H9 (cell line): Measurements from ENCODE around the gene PDPK1. TPM values are rescaled to one million over a fixed set of nuclear protein-coding genes. Genes with fewer than 3 reads are reported as not detected.

Experiments
- DNase-seq: peaks from one replicate; pipeline ENCODE4 v3.0.0-alpha.2; 2017
- H2AFZ ChIP-seq: one replicate; pipeline ENCODE4 v1.6.1; 2013; ENCODE audit warnings: mild to moderate bottlenecking, low read length, control low read depth, moderate library complexity
- H2AK5ac ChIP-seq: 2 replicates; pipeline ENCODE4 v1.6.1; 2013; ENCODE audit warnings: low read length, control low read depth, mixed read lengths; ENCODE audit not compliant: insufficient read length
- H2BK120ac ChIP-seq: one replicate; pipeline ENCODE4 v1.6.1; 2013; ENCODE audit warnings: low read depth, mild to moderate bottlenecking, low read length, control low read depth, inconsistent platforms; ENCODE audit not compliant: poor library complexity, severe bottlenecking
- H2BK12ac ChIP-seq: 2 replicates; pipeline ENCODE4 v1.6.1; 2013; ENCODE audit warnings: low read length, control low read depth, mixed read lengths, low read depth; ENCODE audit not compliant: insufficient read length
- H2BK15ac ChIP-seq: 2 replicates; pipeline ENCODE4 v1.6.1; 2013; ENCODE audit warnings: low read depth, low read length, control low read depth
- H2BK20ac ChIP-seq: one replicate; pipeline ENCODE4 v1.6.1; 2013; ENCODE audit warnings: low read depth, mild to moderate bottlenecking, low read length, control low read depth, inconsistent platforms; ENCODE audit not compliant: poor library complexity, severe bottlenecking
- H2BK5ac ChIP-seq: 2 replicates; pipeline ENCODE4 v1.6.1; 2013; ENCODE audit warnings: low read length, control low read depth, mixed read lengths; ENCODE audit not compliant: insufficient read length
- H3K14ac ChIP-seq: 2 replicates; pipeline ENCODE4 v1.6.1; 2013; ENCODE audit warnings: low read length, control low read depth; ENCODE audit not compliant: insufficient read depth
- H3K18ac ChIP-seq: 2 replicates; pipeline ENCODE4 v1.6.1; 2013; ENCODE audit warnings: low read depth, mild to moderate bottlenecking, mixed read lengths, low read length, control low read depth; ENCODE audit not compliant: insufficient read length
- H3K23ac ChIP-seq: 2 replicates; pipeline ENCODE4 v1.6.1; 2013; ENCODE audit warnings: low read length, control low read depth, mixed read lengths, low read depth; ENCODE audit not compliant: insufficient read length
- H3K23me2 ChIP-seq: 2 replicates; pipeline ENCODE4 v1.6.1; 2013; ENCODE audit warnings: low read depth, mild to moderate bottlenecking, mixed read lengths, low read length, control low read depth; ENCODE audit not compliant: insufficient read length, poor library complexity, severe bottlenecking
- H3K27ac ChIP-seq: 2 replicates; pipeline ENCODE4 v1.5.1; 2013; ENCODE audit warnings: low read length, control low read depth, mixed read lengths, low read depth; ENCODE audit not compliant: insufficient read length
- H3K27me3 ChIP-seq: 2 replicates; pipeline ENCODE4 v1.6.1; 2013; ENCODE audit warnings: low read length, control low read depth, inconsistent platforms; ENCODE audit not compliant: insufficient read depth
- H3K4ac ChIP-seq: 2 replicates; pipeline ENCODE4 v1.6.1; 2013; ENCODE audit warnings: low read depth, mild to moderate bottlenecking, control low read depth, inconsistent platforms, low read length, moderate library complexity
- H3K4me1 ChIP-seq: 2 replicates; pipeline ENCODE4 v1.6.1; 2013; ENCODE audit warnings: low read length, control low read depth, inconsistent platforms; ENCODE audit not compliant: insufficient read depth
- H3K4me2 ChIP-seq: 2 replicates; pipeline ENCODE4 v1.6.1; 2013; ENCODE audit warnings: low read length, control low read depth, mixed read lengths; ENCODE audit not compliant: insufficient read length, insufficient read depth
- H3K56ac ChIP-seq: 2 replicates; pipeline ENCODE4 v1.6.1; 2013; ENCODE audit warnings: low read depth, mild to moderate bottlenecking, mixed read lengths, low read length, control low read depth; ENCODE audit not compliant: insufficient read length
- H3K79me1 ChIP-seq: 2 replicates; pipeline ENCODE4 v1.6.1; 2013; ENCODE audit warnings: low read depth, mild to moderate bottlenecking, moderate library complexity, low read length, control low read depth, inconsistent platforms; ENCODE audit not compliant: insufficient read depth, poor library complexity, severe bottlenecking
- H3K79me2 ChIP-seq: 2 replicates; pipeline ENCODE4 v1.6.1; 2013; ENCODE audit warnings: low read length, control low read depth, inconsistent platforms; ENCODE audit not compliant: insufficient read depth
- H3K9ac ChIP-seq: 2 replicates; pipeline ENCODE4 v1.6.1; 2013; ENCODE audit warnings: low read length, control low read depth, mixed read lengths; ENCODE audit not compliant: insufficient read length; ENCODE audit errors: extremely low read depth
- H3K9me3 ChIP-seq: one replicate; pipeline ENCODE4 v1.6.1; 2013; ENCODE audit warnings: low read depth, low read length, inconsistent platforms; ENCODE audit not compliant: control insufficient read depth
- H3T11ph ChIP-seq: one replicate; pipeline ENCODE4 v1.6.1; 2013; ENCODE audit warnings: mild to moderate bottlenecking, low read length, control low read depth, inconsistent platforms
- H4K20me1 ChIP-seq: one replicate; pipeline ENCODE4 v1.6.1; 2013; ENCODE audit not compliant: control insufficient read depth, insufficient read length, insufficient read depth
- H4K5ac ChIP-seq: 2 replicates; pipeline ENCODE4 v1.6.1; 2013; ENCODE audit warnings: low read depth, mild to moderate bottlenecking, mixed read lengths, low read length, control low read depth; ENCODE audit not compliant: insufficient read length
- H4K8ac ChIP-seq: replicated peaks from 2 replicates; pipeline ENCODE4 v1.6.1; 2013; ENCODE audit warnings: low read length, control low read depth, mixed read lengths, low read depth; ENCODE audit not compliant: insufficient read length
- H4K91ac ChIP-seq: 2 replicates; pipeline ENCODE4 v1.6.1; 2013; ENCODE audit warnings: low read depth, mild to moderate bottlenecking, moderate library complexity, mixed read lengths, low read length, control low read depth; ENCODE audit not compliant: insufficient read length
- H3K27ac Mint-ChIP-seq, 3 experiments: 2 replicates in 2 of 3; 3 replicates in 1 of 3; pipeline ENCODE4 v1.8.0; 2020 to 2021; ENCODE audit warnings: mixed read lengths in 3 of 3, mild to moderate bottlenecking in 1 of 3, moderate library complexity in 1 of 3
- H3K27me3 Mint-ChIP-seq: 2 replicates; pipeline ENCODE4 v1.8.0; 2021; ENCODE audit warnings: low read depth, mild to moderate bottlenecking, moderate library complexity, mixed read lengths
- H3K36me3 Mint-ChIP-seq, 3 experiments: 2 replicates in 2 of 3; 3 replicates in 1 of 3; pipeline ENCODE4 v1.8.0; 2020 to 2021; ENCODE audit warnings: low read depth in 3 of 3, mixed read lengths in 3 of 3; ENCODE audit not compliant: insufficient read depth in 1 of 3
- H3K4me1 Mint-ChIP-seq, 2 experiments: 2 replicates each; pipeline ENCODE4 v1.8.0; 2020; ENCODE audit warnings: mixed read lengths in 2 of 2
- H3K4me3 Mint-ChIP-seq, 2 experiments: 2 replicates in 1 of 2; 3 replicates in 1 of 2; pipeline ENCODE4 v1.8.0; 2020 to 2021; ENCODE audit warnings: mild to moderate bottlenecking in 2 of 2, mixed read lengths in 2 of 2, moderate library complexity in 1 of 2
- H3K9me3 Mint-ChIP-seq, 2 experiments: 2 replicates in 1 of 2; 3 replicates in 1 of 2; pipeline ENCODE4 v1.8.0; 2020; ENCODE audit warnings: mild to moderate bottlenecking in 2 of 2, mixed read lengths in 2 of 2, moderate library complexity in 1 of 2
- CTCF ChIP-seq: fragments of 200-600 bp; sonication (generic); conservative IDR thresholded peaks from 3 replicates; pipeline ENCODE4 v1.8.0; 2021; ENCODE audit warnings: antibody characterized with exemption, mild to moderate bottlenecking
- WGBS: extraction: QIAGEN DNeasy Blood & Tissue Kit; methylation state at CpG from one replicate; pipeline ENCODE4 v1.1.7; 2013; ENCODE audit warnings: missing lambda C conversion rate, low lambda C conversion rate, mixed read lengths; ENCODE audit not compliant: insufficient read length; ENCODE audit errors: extremely low coverage; 5-methylcytosine and 5-hydroxymethylcytosine counted together
- total RNA-seq: library from RNA; stranded (reverse); gene quantifications from 2 replicates; pipeline ENCODE4 v1.2.1, GENCODE V29; 2021

Gene PDPK1
- total RNA-seq, 1 experiment from 2014 or later: 32.8 TPM

GRCh38 chr16:2505695-2506094 is 32.1 kb upstream of the PDPK1 start:
- Histone ChIP-seq H3K9ac (no peak overlapping the region), H3K18ac (no peak overlapping the region), H3K23ac (no peak overlapping the region), H3K4ac (no peak overlapping the region), H2BK12ac (no peak overlapping the region), H4K91ac (no peak overlapping the region), H2AK5ac (no peak overlapping the region), H2BK5ac (no peak overlapping the region), H3K14ac (no peak overlapping the region), H3K4me1 (no peaks in the 10 kb centered on the region), H2BK120ac (no peak overlapping the region), H3K4me2 (no peak overlapping the region), H3K27ac (no peak overlapping the region), H4K20me1 (no peaks in the 10 kb centered on the region), H2BK15ac (no peak overlapping the region), H3T11ph (no peak overlapping the region), H3K23me2 (peaks cover 3% of the 10 kb centered on the region), H3K27me3 (no peaks in the 10 kb centered on the region), H3K79me2 (no peaks in the 10 kb centered on the region), H3K79me1 (no peaks in the 10 kb centered on the region), H3K56ac (no peak overlapping the region), H2BK20ac (no peak overlapping the region), H3K9me3 (no peaks in the 10 kb centered on the region), H4K8ac (no peak overlapping the region), H2AFZ (no peak overlapping the region), H4K5ac (no peak overlapping the region)
- Mint-ChIP-seq H3K4me1 (peaks cover 3 to 15% of the 10 kb centered on the region in 2 experiments), H3K4me3 (no peak overlapping the region), H3K9me3 (no peaks in the 10 kb centered on the region), H3K36me3 (no peaks in the 10 kb centered on the region), H3K27me3 (no peaks in the 10 kb centered on the region), H3K27ac (no peak overlapping the region)
- WGBS: 100% methylated on average over 1 of the region's 14 CpGs
- no peak for DNase-seq
- TF ChIP-seq CTCF: no peak
